ENCODE measurements around the gene KDM4B. TPM values are rescaled to one million over a fixed set of nuclear protein-coding genes. Genes with fewer than 3 reads are reported as not detected.

Gene KDM4B
- polyA plus RNA-seq, 1 of the 3 experiments (the other 2 are of a cell fraction) = 12.2 TPM

- Histone ChIP-seq H3K4me2 (no peak overlapping the region), H3K27me3 (ENCODE audit: insufficient read depth) (no peaks in the 10 kb centered on the region), H4K20me1 (ENCODE audit: insufficient read depth) (no peaks in the 10 kb centered on the region), H3K27ac (ENCODE audit: low read depth in 2 of 2, low read length in 1 of 2) (peak overlapping the region in 1 of 2 experiments; percentile 95; a peak in 2 of 4 replicates), H3K9me3 (no peaks in the 10 kb centered on the region), H3K36me3 (replicated peaks in 1 of 2; ENCODE audit: control insufficient read depth in 1 of 2, insufficient read depth in 2 of 2, low read length in 1 of 2) (peaks cover 0 to 30% of the 10 kb centered on the region in 2 experiments), H3K79me2 (ENCODE audit: insufficient read depth) (no peaks in the 10 kb centered on the region), H3K4me3 (ENCODE audit: low read depth in 2 of 2, low read length in 1 of 2) (no peak overlapping the region), H2AFZ (ENCODE audit: low read depth) (no peak overlapping the region), H3F3A (replicated peaks; ENCODE audit: insufficient read depth) (no peaks in the 10 kb centered on the region), H3K9ac (no peak overlapping the region), H3K4me1 (ENCODE audit: control insufficient read depth in 1 of 2, insufficient read depth in 2 of 2, low read depth in 1 of 2, low read length in 1 of 2) (peaks cover 12 to 68% of the 10 kb centered on the region in 2 experiments; a peak in 2 of 4 replicates), H3K9me2 (no peaks in the 10 kb centered on the region)
- 95% methylated on average over 17 of the region's 18 CpGs for WGBS (ENCODE audit: low lambda C conversion rate)
- ChIA-PET POLR2A (interaction anchor here (1.1 kb wide), 1 partner anchor 12 kb away, joined by 4 read pairs; no protein-coding TSS in a partner anchor), CTCF (interaction anchor here (0.9 to 1.5 kb wide), 4 partner anchors 10 to 60 kb away, joined by 3 to 5 read pairs (median 4); no protein-coding TSS in a partner anchor)
- TF ChIP-seq FOSL2 (IDR thresholded peaks at IDR 0.05; ENCODE audit: borderline replicate concordance, low read depth) (no peak), IRF3 (IDR thresholded peaks at IDR 0.05; ENCODE audit: low read depth, low read length) (no peak), RAD21 (IDR thresholded peaks at IDR 0.05; ENCODE audit: low read length) (no peak), GABPA (IDR thresholded peaks at IDR 0.05; ENCODE audit: low read depth) (no peak), EP300 (IDR thresholded peaks at IDR 0.05; ENCODE audit: borderline replicate concordance in 1 of 2, low read depth in 1 of 2, low read length in 1 of 2) (no peak)
- no peak for DNase-seq
Measured at GRCh38 chr19:5090465-5091017, 121.6 kb downstream of the KDM4B start.

- H3K79me2 ChIP-seq (ENCODE audit: insufficient read depth) = no peaks in the 10 kb centered on the region
- ChIA-PET CTCF (interaction anchor here (0.5 to 1.5 kb wide), 6 partner anchors 11 to 254 kb away, joined by 3 to 5 read pairs (median 4); no protein-coding TSS in a partner anchor), POLR2A (interaction anchor here (1.1 kb wide), 1 partner anchor 12 kb away, joined by 4 read pairs; no protein-coding TSS in a partner anchor)
- no peaks in the 10 kb centered on the region for H3F3A ChIP-seq (replicated peaks; ENCODE audit: insufficient read depth)
- H3K9me2 ChIP-seq = no peaks in the 10 kb centered on the region
- H3K9ac ChIP-seq = no peak overlapping the region
- H3K27me3 ChIP-seq (ENCODE audit: insufficient read depth) = no peaks in the 10 kb centered on the region
- no peaks in the 10 kb centered on the region for H3K9me3 ChIP-seq
- 72% methylated on average over 12 of the region's 22 CpGs for WGBS (ENCODE audit: low lambda C conversion rate)
- no peaks in the 10 kb centered on the region for H4K20me1 ChIP-seq (ENCODE audit: insufficient read depth)
- peak; percentile 91 for DNase-seq
- H3K4me3 ChIP-seq (ENCODE audit: low read depth in 2 of 2, low read length in 1 of 2) = no peak overlapping the region; a peak in 1 of 4 replicates
- H3K36me3 ChIP-seq (replicated peaks in 1 of 2; ENCODE audit: control insufficient read depth in 1 of 2, insufficient read depth in 2 of 2, low read length in 1 of 2) = peaks cover 0 to 30% of the 10 kb centered on the region in 2 experiments
- peak overlapping the region in 1 of 2 experiments; percentile 95; a peak in 2 of 4 replicates for H3K27ac ChIP-seq (ENCODE audit: low read depth in 2 of 2, low read length in 1 of 2)
- H3K4me2 ChIP-seq = no peak overlapping the region
- peaks cover 12 to 73% of the 10 kb centered on the region in 2 experiments; a peak in 2 of 4 replicates for H3K4me1 ChIP-seq (ENCODE audit: control insufficient read depth in 1 of 2, insufficient read depth in 2 of 2, low read depth in 1 of 2, low read length in 1 of 2)
- no peak overlapping the region for H2AFZ ChIP-seq (ENCODE audit: low read depth)
- TF ChIP-seq MAX (IDR thresholded peaks at IDR 0.05; ENCODE audit: low read depth) (no peak), REST (IDR thresholded peaks at IDR 0.05; ENCODE audit: low read depth, low read length) (no peak), SIN3A (IDR thresholded peaks at IDR 0.05; ENCODE audit: borderline replicate concordance, low read depth, low read length) (no peak), EP300 (IDR thresholded peaks at IDR 0.05; ENCODE audit: borderline replicate concordance in 1 of 2, low read depth in 1 of 2, low read length in 1 of 2) (peak in 1 of 2 experiments; percentile 55; a peak in 1 of 4 replicates), RCOR1 (IDR thresholded peaks at IDR 0.05; ENCODE audit: low read length) (peak; percentile 26; the same call in 1 of the 2 replicates), POLR2AphosphoS5 (IDR thresholded peaks at IDR 0.05; ENCODE audit: low read depth, low read length) (no peak), GABPA (IDR thresholded peaks at IDR 0.05; ENCODE audit: low read depth) (no peak), CTCF (IDR thresholded peaks at IDR 0.05) (no peak), NRF1 (IDR thresholded peaks at IDR 0.05; ENCODE audit: low read depth, low read length) (no peak), RXRA (IDR thresholded peaks at IDR 0.05; ENCODE audit: borderline replicate concordance, low read depth) (no peak), ELF1 (IDR thresholded peaks at IDR 0.05) (no peak), MXI1 (IDR thresholded peaks at IDR 0.05; ENCODE audit: low read depth, low read length) (peak; percentile 83), USF1 (IDR thresholded peaks at IDR 0.05; ENCODE audit: borderline replicate concordance, low read depth) (no peak), GATA2 (CRISPR knock-in tag; IDR thresholded peaks at IDR 0.05) (peak; percentile 90), RAD21 (IDR thresholded peaks at IDR 0.05; ENCODE audit: low read length) (peak; percentile 15; the same call in 1 of the 2 replicates)
Measured at GRCh38 chr19:5091018-5091683, 122.2 kb downstream of the KDM4B start.
